Measurements from ENCODE around the gene OR1L8. TPM values are rescaled to one million over a fixed set of nuclear protein-coding genes. Genes with fewer than 3 reads are reported as not detected.

OR1L8 gene
- total RNA-seq, 4 donors from 2014 or later = 0.49 to 0.66 TPM; not detected in 2

- TF ChIP-seq CTCF (IDR thresholded peaks at IDR 0.05; ENCODE audit: low read depth) = no peak
These were observed 3.3 kb downstream of the OR1L8 start for GRCh38 chr9:122579874-122580273.

GRCh38 chr9:122572456-122572855, 10.7 kb downstream of the OR1L8 start:
- no peak for TF ChIP-seq CTCF (IDR thresholded peaks at IDR 0.05; ENCODE audit: low read depth)

DNA sequence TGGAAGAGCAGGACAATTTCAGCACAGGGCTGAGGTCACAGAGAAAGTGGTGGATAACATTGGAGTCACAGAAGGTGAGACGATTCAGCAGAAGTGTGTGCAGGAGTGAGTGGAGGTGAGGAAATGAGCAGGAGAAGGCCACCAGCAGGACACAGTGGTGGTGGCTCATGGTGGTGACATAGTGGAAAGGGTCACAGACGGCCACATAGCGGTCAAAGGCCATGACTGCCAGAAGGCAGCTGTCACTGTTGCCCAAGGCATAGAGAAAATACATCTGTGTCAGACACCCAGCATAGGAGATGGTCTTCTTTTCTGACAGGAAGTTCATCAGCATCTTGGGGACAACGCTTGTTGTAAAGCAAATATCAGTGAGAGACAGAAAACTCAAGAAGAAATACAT, 15.3 kb downstream of the OR1L8 start:
- TF ChIP-seq CTCF (IDR thresholded peaks at IDR 0.05; ENCODE audit: low read depth) = no peak

DNA sequence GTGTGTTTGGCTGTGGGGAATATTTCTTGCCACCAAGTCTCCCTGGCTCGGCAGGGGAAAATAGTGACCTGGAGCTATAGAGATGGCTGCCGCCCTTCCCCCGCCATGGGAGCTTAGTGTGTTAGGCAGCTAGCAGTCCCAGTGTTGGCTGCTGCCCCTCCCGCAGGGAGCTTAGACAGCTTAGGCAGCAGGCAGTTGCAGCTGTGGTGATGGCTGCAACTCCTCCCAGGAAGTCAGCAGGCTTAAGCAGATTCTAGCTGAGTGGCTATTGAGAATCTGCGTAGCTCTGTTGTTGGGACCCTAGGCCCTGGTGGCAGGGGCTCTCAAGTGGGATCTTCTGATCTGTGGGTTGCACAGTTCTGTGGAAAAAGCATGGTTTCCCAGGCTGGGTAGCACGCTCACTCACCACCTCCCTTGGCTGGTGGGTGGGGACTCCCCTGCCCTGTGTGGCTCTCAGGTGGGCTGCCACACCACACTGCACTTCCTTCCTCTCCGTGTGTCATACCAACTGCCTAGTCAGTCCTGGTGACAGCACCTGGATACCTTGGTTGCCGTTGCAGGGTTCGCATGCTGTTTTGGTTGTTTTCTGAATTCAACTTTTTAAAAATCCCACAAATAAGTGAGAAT, 20.9 kb downstream of the OR1L8 start:
- TF ChIP-seq CTCF (IDR thresholded peaks at IDR 0.05; ENCODE audit: low read depth) = no peak

DNA sequence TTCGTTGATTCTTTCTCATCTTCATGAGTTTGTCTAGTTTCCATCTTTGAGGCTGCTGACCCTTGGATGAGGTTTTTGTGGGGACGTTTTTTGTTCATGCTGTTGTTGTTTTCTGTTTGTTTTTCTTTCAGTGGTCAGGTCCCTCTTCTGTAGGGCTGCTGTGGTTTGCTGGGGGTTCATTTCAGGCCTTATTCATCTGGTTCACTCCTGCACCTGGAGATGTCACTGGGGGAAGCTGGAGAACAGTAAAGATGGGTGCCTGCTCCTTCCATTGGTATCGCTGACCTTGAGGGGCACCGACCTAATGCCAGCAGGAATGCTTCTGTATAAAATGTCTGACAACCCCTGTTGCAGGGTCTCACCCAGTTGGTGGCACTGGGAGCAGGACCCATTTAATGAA, 21.7 kb downstream of the OR1L8 start:
- no peak for TF ChIP-seq CTCF (IDR thresholded peaks at IDR 0.05; ENCODE audit: low read depth)

DNA sequence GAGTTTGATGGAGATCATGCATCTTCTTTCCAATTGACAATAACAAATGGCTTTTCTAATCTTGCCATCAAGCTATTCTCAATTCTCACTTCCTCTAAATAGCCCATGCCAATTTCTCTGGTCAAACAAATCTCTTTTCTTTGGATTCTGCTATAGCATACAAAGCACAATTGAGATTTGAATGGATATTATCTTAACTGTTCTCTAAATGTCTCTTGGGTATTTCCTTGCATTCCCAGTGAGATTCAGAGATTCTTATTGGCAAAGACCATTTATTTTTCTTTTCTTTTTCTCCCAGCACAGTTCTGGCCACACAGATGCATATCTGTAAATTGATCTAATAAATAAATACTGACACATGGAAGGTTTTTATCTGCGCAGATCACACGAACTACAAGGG, 30.4 kb downstream of the OR1L8 start, which contains the start of gene OR1N2:
Gene OR1N2 (plus strand): TSS at position 301 of the 400 bp plus-strand sequence. CDS start 100 bp downstream, outside the sequence.
- TF ChIP-seq CTCF (IDR thresholded peaks at IDR 0.05; ENCODE audit: low read depth) = no peak

DNA sequence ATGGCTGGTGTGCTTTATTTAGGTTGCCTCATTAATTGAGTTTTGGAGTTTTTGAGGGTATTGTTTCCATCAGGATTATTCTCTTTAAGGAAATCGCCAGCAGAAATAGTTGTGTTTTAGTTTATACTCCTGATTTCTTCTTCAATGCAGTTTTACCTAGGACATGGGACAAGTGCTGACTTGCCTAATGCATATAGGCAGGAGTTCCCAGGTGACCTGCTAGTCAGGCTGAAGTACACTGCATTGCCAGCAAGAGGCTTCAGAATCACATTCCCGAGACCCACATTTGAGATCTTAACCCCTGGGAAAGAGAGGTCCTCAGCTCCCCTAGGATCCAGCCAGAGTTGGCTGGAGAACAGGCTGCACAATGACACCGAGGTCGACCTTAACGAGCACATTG, 31.8 kb downstream of the OR1L8 start:
- no peak for TF ChIP-seq CTCF (IDR thresholded peaks at IDR 0.05; ENCODE audit: low read depth)

Data from subcutaneous adipose tissue (tissue), 4 donors.